Measurements from ENCODE around the gene MAST4. TPM values are rescaled to one million over a fixed set of nuclear protein-coding genes. Genes with fewer than 3 reads are reported as not detected.
A peak's percentile ranks its signal among the peaks of the same experiment; 100 is the strongest.

MAST4 gene
- total RNA-seq, 4 donors from 2014 or later: 55.3 to 148 (median 110) TPM

GRCh38 chr5:67179697-67180361 is 583.6 kb downstream of the MAST4 start:
- no peak for DNase-seq
- intact Hi-C loops (cut with DNase I): no loop called here
- no peaks in the 10 kb centered on the region for H3K36me3 ChIP-seq

GRCh38 chr5:67181648-67182221 is 585.5 kb downstream of the MAST4 start:
- Histone ChIP-seq H3K27ac (peak overlapping the region in 3 of 4 donors; percentile 36 to 62 (median 56)), H3K4me3 (no peak overlapping the region), H3K36me3 (no peaks in the 10 kb centered on the region), H3K9me3 (peaks cover 0 to 9% (median 0%) of the 10 kb centered on the region in 3 donors), H3K27me3 (no peaks in the 10 kb centered on the region), H3K4me1 (peaks cover 3 to 15% (median 9%) of the 10 kb centered on the region in 3 donors)
- intact Hi-C loops (cut with DNase I): no loop called here
- 53 to 67% methylated on average over 5 of the region's 5 CpGs for WGBS, 2 donors
- TF ChIP-seq POLR2A (IDR thresholded peaks at IDR 0.05) (no peak), CTCF (IDR thresholded peaks at IDR 0.05) (no peak)
- DNase-seq: no peak

More at GRCh38 chr5:67179697-67180361, 583.6 kb downstream of the MAST4 start:
- Histone ChIP-seq H3K27me3 (no peaks in the 10 kb centered on the region), H3K4me3 (no peak overlapping the region), H3K4me1 (peaks cover 3 to 15% (median 9%) of the 10 kb centered on the region in 3 donors), H3K9me3 (peaks cover 0 to 11% (median 0%) of the 10 kb centered on the region in 3 donors), H3K27ac (no peak overlapping the region)
- TF ChIP-seq POLR2A (IDR thresholded peaks at IDR 0.05): no peak
- no peak for TF ChIP-seq CTCF (IDR thresholded peaks at IDR 0.05)
- 84 to 92% methylated on average over 5 of the region's 5 CpGs for WGBS, 2 donors

GRCh38 chr5:67182301-67182790 is 586.2 kb downstream of the MAST4 start:
- intact Hi-C loops (cut with DNase I): no loop called here

GRCh38 chr5:67183859-67184258 is 587.7 kb downstream of the MAST4 start:
- TF ChIP-seq POLR2A (IDR thresholded peaks at IDR 0.05) (no peak), CTCF (IDR thresholded peaks at IDR 0.05) (no peak)
- Histone ChIP-seq H3K9me3 (no peaks in the 10 kb centered on the region), H3K27ac (no peak overlapping the region), H3K4me1 (peaks cover 3 to 15% (median 9%) of the 10 kb centered on the region in 3 donors), H3K27me3 (no peaks in the 10 kb centered on the region), H3K36me3 (no peaks in the 10 kb centered on the region), H3K4me3 (no peak overlapping the region)
- intact Hi-C loops (cut with DNase I): no loop called here
- no peak for DNase-seq
- WGBS, 2 donors: 96 to 97% methylated on average over 3 of the region's 3 CpGs

More at GRCh38 chr5:67182301-67182790, 586.2 kb downstream of the MAST4 start:
- Histone ChIP-seq H3K4me3 (no peak overlapping the region), H3K27ac (peak overlapping the region; percentile 18 to 62 (median 44)), H3K9me3 (peaks cover 0 to 3% (median 0%) of the 10 kb centered on the region in 3 donors), H3K4me1 (peaks cover 3 to 15% (median 9%) of the 10 kb centered on the region in 3 donors), H3K27me3 (no peaks in the 10 kb centered on the region), H3K36me3 (no peaks in the 10 kb centered on the region)
- TF ChIP-seq CTCF (IDR thresholded peaks at IDR 0.05) (no peak), POLR2A (IDR thresholded peaks at IDR 0.05) (no peak)
- 15 to 30% methylated on average over 2 to 5 of the region's 6 CpGs for WGBS, 2 donors
- no peak for DNase-seq

Measured in esophagus squamous epithelium (tissue), 5 donors.